ENCODE data around the gene MID1.

MID1 gene

DNA sequence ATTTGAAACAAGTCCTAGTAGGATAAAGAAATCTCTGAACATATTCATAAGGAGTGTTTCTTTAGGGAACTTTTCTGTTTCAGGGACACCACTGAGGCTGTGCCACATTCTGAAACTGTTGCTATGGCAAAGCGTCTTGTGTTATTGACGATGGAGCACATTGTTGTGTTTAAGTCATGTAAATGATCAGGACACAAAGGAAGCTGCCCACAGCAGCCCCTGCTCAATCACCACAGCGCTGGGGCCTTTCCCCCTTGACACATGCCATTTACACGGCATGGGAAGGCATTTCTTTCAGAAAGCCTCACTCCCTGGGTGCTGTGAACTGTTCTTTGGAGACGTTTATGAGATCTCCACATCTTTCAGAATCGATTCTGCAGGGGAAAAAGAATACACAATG, 39.8 kb upstream of the MID1 start:
- no peak overlapping the region for H4K12ac ChIP-seq (ENCODE audit: low read depth, low read length)
- no peak overlapping the region for H3K14ac ChIP-seq (ENCODE audit: low read length)
- H4K91ac ChIP-seq (ENCODE audit: low read depth, low read length) = no peak overlapping the region
- H3K4ac ChIP-seq (ENCODE audit: low read depth, low read length) = no peak overlapping the region
- H3K36me3 ChIP-seq (ENCODE audit: control insufficient read depth in 1 of 2, insufficient read depth in 2 of 2, low read length in 2 of 2) = no peaks in the 10 kb centered on the region
- no peak overlapping the region for H2BK5ac ChIP-seq (ENCODE audit: low read depth, low read length, poor library complexity)
- H3K79me1 ChIP-seq (ENCODE audit: low read length) = no peaks in the 10 kb centered on the region
- no peaks in the 10 kb centered on the region for H3K79me2 ChIP-seq (ENCODE audit: control insufficient read depth, insufficient read depth, low read length, poor library complexity)
- no peak overlapping the region for H3K27ac ChIP-seq (ENCODE audit: low read depth, low read length)
- no peaks in the 10 kb centered on the region for H3K27me3 ChIP-seq (ENCODE audit: insufficient read depth, low read length)
- H3K23ac ChIP-seq (ENCODE audit: low read length) = no peak overlapping the region
- no peak overlapping the region for H2AK5ac ChIP-seq (ENCODE audit: low read length)
- H2AFZ ChIP-seq (ENCODE audit: insufficient read depth, low read length, poor library complexity) = no peak overlapping the region
- no peaks in the 10 kb centered on the region for H3K9me3 ChIP-seq (ENCODE audit: insufficient read depth, low read depth, low read length)
- no peak overlapping the region for H3K9ac ChIP-seq (ENCODE audit: low read length)
- no peak overlapping the region for H2BK12ac ChIP-seq (ENCODE audit: low read length)
- no peak overlapping the region for H3K18ac ChIP-seq (ENCODE audit: low read length)
- no CpG with 5 or more reads among the region's 6 CpGs for WGBS (ENCODE audit: extremely low coverage, insufficient coverage, insufficient read length)
- H2BK120ac ChIP-seq (ENCODE audit: insufficient read depth, low read length, poor library complexity) = no peak overlapping the region
- no peaks in the 10 kb centered on the region for H3K4me1 ChIP-seq (ENCODE audit: control insufficient read depth in 1 of 2, insufficient read depth in 2 of 2, low read length in 2 of 2)
- DNase-seq = no peak
- H3K4me3 ChIP-seq (ENCODE audit: low read depth, low read length) = no peak overlapping the region
- no peak overlapping the region for H4K8ac ChIP-seq (ENCODE audit: low read depth, low read length)
- no peak overlapping the region for H3K4me2 ChIP-seq (ENCODE audit: low read length)

- DNase-seq = no peak
- H3K79me2 ChIP-seq (ENCODE audit: control insufficient read depth, insufficient read depth, low read length, poor library complexity) = no peaks in the 10 kb centered on the region
Observed at GRCh38 chrX:10656214-10656613, 35.8 kb upstream of the MID1 start.

GRCh38 chrX:10654960-10655359, 34.6 kb upstream of the MID1 start:
- H3K14ac ChIP-seq (ENCODE audit: low read length) = no peak overlapping the region
- H3K4ac ChIP-seq (ENCODE audit: low read depth, low read length) = no peak overlapping the region
- no peak overlapping the region for H4K91ac ChIP-seq (ENCODE audit: low read depth, low read length)
- H2BK5ac ChIP-seq (ENCODE audit: low read depth, low read length, poor library complexity) = no peak overlapping the region
- WGBS (ENCODE audit: extremely low coverage, insufficient coverage, insufficient read length) = no CpG with 5 or more reads among the region's 3 CpGs
- no peaks in the 10 kb centered on the region for H3K27me3 ChIP-seq (ENCODE audit: insufficient read depth, low read length)
- H3K4me1 ChIP-seq (ENCODE audit: control insufficient read depth in 1 of 2, insufficient read depth in 2 of 2, low read length in 2 of 2) = no peaks in the 10 kb centered on the region
- no peaks in the 10 kb centered on the region for H3K9me3 ChIP-seq (ENCODE audit: insufficient read depth, low read depth, low read length)
- no peak overlapping the region for H2AFZ ChIP-seq (ENCODE audit: insufficient read depth, low read length, poor library complexity)
- no peak overlapping the region for H3K9ac ChIP-seq (ENCODE audit: low read length)
- H3K36me3 ChIP-seq (ENCODE audit: control insufficient read depth in 1 of 2, insufficient read depth in 2 of 2, low read length in 2 of 2) = no peaks in the 10 kb centered on the region
- H4K12ac ChIP-seq (ENCODE audit: low read depth, low read length) = no peak overlapping the region
- H3K18ac ChIP-seq (ENCODE audit: low read length) = no peak overlapping the region
- no peak overlapping the region for H3K4me3 ChIP-seq (ENCODE audit: low read depth, low read length)
- H3K79me1 ChIP-seq (ENCODE audit: low read length) = no peaks in the 10 kb centered on the region
- H2BK12ac ChIP-seq (ENCODE audit: low read length) = no peak overlapping the region
- no peak overlapping the region for H2BK120ac ChIP-seq (ENCODE audit: insufficient read depth, low read length, poor library complexity)
- H3K27ac ChIP-seq (ENCODE audit: low read depth, low read length) = no peak overlapping the region
- DNase-seq = no peak
- H3K23ac ChIP-seq (ENCODE audit: low read length) = no peak overlapping the region
- H3K79me2 ChIP-seq (ENCODE audit: control insufficient read depth, insufficient read depth, low read length, poor library complexity) = no peaks in the 10 kb centered on the region
- no peak overlapping the region for H3K4me2 ChIP-seq (ENCODE audit: low read length)
- H2AK5ac ChIP-seq (ENCODE audit: low read length) = no peak overlapping the region
- no peak overlapping the region for H4K8ac ChIP-seq (ENCODE audit: low read depth, low read length)

More at GRCh38 chrX:10656214-10656613, 35.8 kb upstream of the MID1 start:
- Histone ChIP-seq H3K4me3 (ENCODE audit: low read depth, low read length) (no peak overlapping the region), H3K36me3 (ENCODE audit: control insufficient read depth in 1 of 2, insufficient read depth in 2 of 2, low read length in 2 of 2) (no peaks in the 10 kb centered on the region), H2AFZ (ENCODE audit: insufficient read depth, low read length, poor library complexity) (no peak overlapping the region), H3K27me3 (ENCODE audit: insufficient read depth, low read length) (no peaks in the 10 kb centered on the region), H3K4ac (ENCODE audit: low read depth, low read length) (no peak overlapping the region), H2BK120ac (ENCODE audit: insufficient read depth, low read length, poor library complexity) (no peak overlapping the region), H4K91ac (ENCODE audit: low read depth, low read length) (no peak overlapping the region), H3K9me3 (ENCODE audit: insufficient read depth, low read depth, low read length) (no peaks in the 10 kb centered on the region), H4K12ac (ENCODE audit: low read depth, low read length) (no peak overlapping the region), H3K23ac (ENCODE audit: low read length) (no peak overlapping the region), H3K4me1 (ENCODE audit: control insufficient read depth in 1 of 2, insufficient read depth in 2 of 2, low read length in 2 of 2) (no peaks in the 10 kb centered on the region), H3K18ac (ENCODE audit: low read length) (no peak overlapping the region), H3K79me1 (ENCODE audit: low read length) (no peaks in the 10 kb centered on the region), H3K4me2 (ENCODE audit: low read length) (no peak overlapping the region), H3K27ac (ENCODE audit: low read depth, low read length) (no peak overlapping the region), H2AK5ac (ENCODE audit: low read length) (no peak overlapping the region), H2BK12ac (ENCODE audit: low read length) (no peak overlapping the region), H2BK5ac (ENCODE audit: low read depth, low read length, poor library complexity) (no peak overlapping the region), H3K9ac (ENCODE audit: low read length) (no peak overlapping the region), H3K14ac (ENCODE audit: low read length) (no peak overlapping the region), H4K8ac (ENCODE audit: low read depth, low read length) (no peak overlapping the region)
- WGBS (ENCODE audit: extremely low coverage, insufficient coverage, insufficient read length) = no CpG with 5 or more reads among the region's 1 CpG

- H3K14ac ChIP-seq (ENCODE audit: low read length) = no peak overlapping the region
- H3K9ac ChIP-seq (ENCODE audit: low read length) = no peak overlapping the region
- H3K18ac ChIP-seq (ENCODE audit: low read length) = no peak overlapping the region
- no peak overlapping the region for H4K12ac ChIP-seq (ENCODE audit: low read depth, low read length)
- no peak overlapping the region for H3K27ac ChIP-seq (ENCODE audit: low read depth, low read length)
- no peak overlapping the region for H2AK5ac ChIP-seq (ENCODE audit: low read length)
- no peaks in the 10 kb centered on the region for H3K79me1 ChIP-seq (ENCODE audit: low read length)
- H2BK120ac ChIP-seq (ENCODE audit: insufficient read depth, low read length, poor library complexity) = no peak overlapping the region
- H2BK12ac ChIP-seq (ENCODE audit: low read length) = no peak overlapping the region
- H3K4me3 ChIP-seq (ENCODE audit: low read depth, low read length) = no peak overlapping the region
- no peak overlapping the region for H3K4ac ChIP-seq (ENCODE audit: low read depth, low read length)
- H3K36me3 ChIP-seq (ENCODE audit: control insufficient read depth in 1 of 2, insufficient read depth in 2 of 2, low read length in 2 of 2) = no peaks in the 10 kb centered on the region
- H4K91ac ChIP-seq (ENCODE audit: low read depth, low read length) = no peak overlapping the region
- WGBS (ENCODE audit: extremely low coverage, insufficient coverage, insufficient read length) = no CpG with 5 or more reads among the region's 2 CpGs
- DNase-seq = no peak
- H3K23ac ChIP-seq (ENCODE audit: low read length) = no peak overlapping the region
- H3K79me2 ChIP-seq (ENCODE audit: control insufficient read depth, insufficient read depth, low read length, poor library complexity) = no peaks in the 10 kb centered on the region
- H3K27me3 ChIP-seq (ENCODE audit: insufficient read depth, low read length) = no peaks in the 10 kb centered on the region
- H3K9me3 ChIP-seq (ENCODE audit: insufficient read depth, low read depth, low read length) = no peaks in the 10 kb centered on the region
- no peak overlapping the region for H3K4me2 ChIP-seq (ENCODE audit: low read length)
- no peak overlapping the region for H2AFZ ChIP-seq (ENCODE audit: insufficient read depth, low read length, poor library complexity)
- H3K4me1 ChIP-seq (ENCODE audit: control insufficient read depth in 1 of 2, insufficient read depth in 2 of 2, low read length in 2 of 2) = no peaks in the 10 kb centered on the region
- no peak overlapping the region for H2BK5ac ChIP-seq (ENCODE audit: low read depth, low read length, poor library complexity)
- no peak overlapping the region for H4K8ac ChIP-seq (ENCODE audit: low read depth, low read length)
Observed at GRCh38 chrX:10653302-10653701, 32.9 kb upstream of the MID1 start.

Data from trophoblast cell (in vitro differentiated cells and primary cell).